Testis (tissue), 3 donors: Measurements from ENCODE around the gene MYO9B. TPM values are rescaled to one million over a fixed set of nuclear protein-coding genes. Genes with fewer than 3 reads are reported as not detected.

Experiments
- DNase-seq: peaks from one replicate; pipeline ENCODE4 v3.0.0-alpha.2; 2019
- H3K27ac ChIP-seq, 2 donors: fragments of 200-600 bp; sonication (generic); one replicate each; pipeline ENCODE4 v1.5.1; 2019
- H3K27me3 ChIP-seq: fragments of 200-600 bp; sonication (generic); one replicate; pipeline ENCODE4 v1.5.1; 2019
- H3K36me3 ChIP-seq: fragments of 200-600 bp; sonication (generic); one replicate; pipeline ENCODE4 v1.5.1; 2017; ENCODE audit warnings: low read depth; ENCODE audit errors: missing control alignments
- H3K4me1 ChIP-seq: fragments of 200-600 bp; sonication (generic); one replicate; pipeline ENCODE4 v1.5.1; 2019
- H3K4me3 ChIP-seq, 2 donors: fragments of 200-600 bp; sonication (generic); one replicate each; pipeline ENCODE4 v1.5.1; 2017 to 2019
- H3K9me3 ChIP-seq: fragments of 200-600 bp; sonication (generic); one replicate; pipeline ENCODE4 v1.5.1; 2017
- CTCF ChIP-seq, 3 experiments: fragments of 450-650 bp in 2 of 3; fragments of 200-600 bp in 1 of 3; sonication (generic) in 1 of 3; IDR thresholded peaks; one replicate each; pipeline ENCODE4 v1.5.1; 2016 to 2019; ENCODE audit warnings: antibody characterized with exemption in 3 of 3, mild to moderate bottlenecking in 2 of 3, moderate library complexity in 1 of 3
- POLR2A ChIP-seq: fragments of 450-650 bp; IDR thresholded peaks from one replicate; pipeline ENCODE4 v1.6.1; 2017; ENCODE audit warnings: antibody characterized with exemption, mild to moderate bottlenecking, moderate library complexity
- WGBS, 2 donors: methylation state at CpG; one replicate each; pipeline ENCODE4 v1.1.5; 2018; 5-methylcytosine and 5-hydroxymethylcytosine counted together
- intact Hi-C: fragments of 100-400 bp; cut with DNase I; formaldehyde crosslinking; loops from one replicate; pipeline ENCODE4 v1.15.1; 2023; ENCODE audit warnings: low total_unique reads
- polyA plus RNA-seq: library from polyadenylated mRNA; stranded (reverse); fragments of 350-450 nt; fragmentation: Illumina TruSeq; extraction: RNeasy Lipid Tissue Mini Kit (QIAGEN cat#74804); gene quantifications from one replicate; pipeline ENCODE4 v1.2.3, GENCODE V29; 2014; ENCODE audit warnings: low read depth, low replicate concordance; ENCODE audit not compliant: insufficient read depth
- total RNA-seq, 2 donors: library from RNA; depleted of rRNA; stranded (reverse); fragments of >200 nt; gene quantifications; one replicate each; pipeline ENCODE4 v1.2.3, GENCODE V29; 2016

The MYO9B gene
- total and polyA plus RNA-seq, 3 donors from 2014 or later, result 121 to 407 (median 407) TPM

DNA sequence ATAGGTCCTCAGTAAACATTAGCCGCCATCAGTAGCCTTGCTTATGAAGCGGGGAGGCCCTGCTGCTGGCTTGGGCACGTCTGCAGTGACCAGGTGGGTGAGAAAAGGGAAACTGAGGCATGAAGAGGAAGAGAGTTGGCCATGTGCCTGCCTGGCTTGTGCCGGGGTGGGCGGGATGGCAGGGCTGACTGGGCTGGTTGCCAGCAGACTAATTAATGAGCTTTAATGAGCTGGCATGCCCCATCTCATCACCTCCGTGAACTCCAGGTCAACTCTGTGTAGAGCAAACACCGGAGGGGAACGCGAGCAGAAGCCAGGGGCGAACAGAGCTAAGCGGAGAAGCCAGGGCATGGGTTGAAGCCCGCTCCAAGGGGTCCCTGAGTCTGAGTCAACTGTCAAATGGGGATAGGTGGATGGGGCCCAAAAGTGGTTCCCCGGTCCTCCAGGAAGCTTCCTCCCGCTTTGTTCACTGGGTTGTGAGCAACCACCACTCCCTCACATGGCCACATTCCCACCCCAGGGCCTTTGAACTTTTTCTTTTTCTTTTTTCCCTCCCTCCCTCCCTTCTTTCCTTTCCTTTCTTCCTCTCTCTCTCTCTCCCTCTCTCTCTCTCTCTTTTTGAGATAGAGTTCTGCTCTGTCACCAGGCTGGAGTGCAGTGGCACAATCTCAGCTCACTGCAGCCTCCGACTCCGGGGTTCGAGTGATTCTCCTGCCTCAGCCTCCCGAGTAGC lies 161.4 kb downstream of the MYO9B start:
- Histone ChIP-seq H3K4me3 (no peak overlapping the region), H3K9me3 (no peaks in the 10 kb centered on the region), H3K27ac (no peak overlapping the region), H3K36me3 (no peaks in the 10 kb centered on the region), H3K27me3 (no peaks in the 10 kb centered on the region), H3K4me1 (peaks cover 26% of the 10 kb centered on the region)
- intact Hi-C loops, result no loop called here
- TF ChIP-seq CTCF (IDR thresholded peaks at IDR 0.05) (no peak), POLR2A (no peak)
- no peak for DNase-seq
- 88 to 90% methylated on average over 18 of the region's 18 CpGs for WGBS, 2 donors

GRCh38 chr19:17237747-17238706 lies 162.4 kb downstream of the MYO9B start:
- H3K36me3 ChIP-seq, result no peaks in the 10 kb centered on the region
- intact Hi-C loops, result no loop called here
- no peaks in the 10 kb centered on the region for H3K27me3 ChIP-seq
- no peak overlapping the region for H3K4me3 ChIP-seq
- WGBS, 2 donors, result 92 to 95% methylated on average over 13 of the region's 13 CpGs
- no peak overlapping the region for H3K27ac ChIP-seq
- no peak for TF ChIP-seq POLR2A
- no peak for TF ChIP-seq CTCF (IDR thresholded peaks at IDR 0.05)
- no peaks in the 10 kb centered on the region for H3K9me3 ChIP-seq
- peaks cover 35% of the 10 kb centered on the region for H3K4me1 ChIP-seq
- DNase-seq, result no peak

GRCh38 chr19:17240062-17240752 lies 164.6 kb downstream of the MYO9B start:
- no peak for DNase-seq
- Histone ChIP-seq H3K27ac (peak overlapping the region in 1 of 2 donors; percentile 15), H3K36me3 (no peaks in the 10 kb centered on the region), H3K27me3 (no peaks in the 10 kb centered on the region), H3K4me3 (no peak overlapping the region), H3K4me1 (peaks cover 40% of the 10 kb centered on the region), H3K9me3 (no peaks in the 10 kb centered on the region)
- no peak for TF ChIP-seq POLR2A
- TF ChIP-seq CTCF (IDR thresholded peaks at IDR 0.05), result no peak
- intact Hi-C loops, result no loop called here
- WGBS, 2 donors, result 52 to 67% methylated on average over 17 to 24 of the region's 24 CpGs

- no peaks in the 10 kb centered on the region for H3K9me3 ChIP-seq
- H3K36me3 ChIP-seq, result no peaks in the 10 kb centered on the region
- TF ChIP-seq POLR2A (no peak), CTCF (IDR thresholded peaks at IDR 0.05) (no peak)
- WGBS, 2 donors, result 98 to 100% methylated on average over 4 to 6 of the region's 6 CpGs
- no peaks in the 10 kb centered on the region for H3K27me3 ChIP-seq
- intact Hi-C loops, result no loop called here
- no peak overlapping the region for H3K27ac ChIP-seq
- no peak for DNase-seq
- H3K4me1 ChIP-seq, result peaks cover 37% of the 10 kb centered on the region
- no peak overlapping the region for H3K4me3 ChIP-seq
Measured at GRCh38 chr19:17240826-17241399, 165.3 kb downstream of the MYO9B start.
